Smooth muscle cell (in vitro differentiated cells): ENCODE results near the gene DVL3. TPM values are rescaled to one million over a fixed set of nuclear protein-coding genes. Genes with fewer than 3 reads are reported as not detected.

Source experiments
- DNase-seq: peaks from one replicate; lab custom pipeline; 2025; ENCODE audit not compliant: unreplicated experiment; lab: John Stamatoyannopoulos, UW
- H2AFZ ChIP-seq: fragments of 200-600 bp; sonication (generic); 2 replicates; pipeline ENCODE4 v1.6.0; 2016; ENCODE audit warnings: antibody characterized with exemption, low read depth, mild to moderate bottlenecking
- H3F3A ChIP-seq: fragments of 200-600 bp; sonication (generic); 2 replicates; pipeline ENCODE4 v1.6.0; 2017; ENCODE audit warnings: antibody characterized with exemption, low read depth
- H3K27ac ChIP-seq: fragments of 200-600 bp; sonication (generic); 2 replicates; pipeline ENCODE4 v1.5.1; 2016; ENCODE audit warnings: low read depth, mild to moderate bottlenecking
- H3K27me3 ChIP-seq: fragments of 200-600 bp; sonication (generic); 2 replicates; pipeline ENCODE4 v1.6.1; 2016; ENCODE audit warnings: low read depth, mild to moderate bottlenecking
- H3K36me3 ChIP-seq: fragments of 200-600 bp; sonication (generic); 2 replicates; pipeline ENCODE4 v1.5.1; 2016; ENCODE audit warnings: low read depth
- H3K4me1 ChIP-seq: fragments of 200-600 bp; sonication (generic); 2 replicates; pipeline ENCODE4 v1.5.1; 2016; ENCODE audit warnings: low read depth
- H3K4me2 ChIP-seq: fragments of 200-600 bp; sonication (generic); 2 replicates; pipeline ENCODE4 v1.6.0; 2016; ENCODE audit warnings: mild to moderate bottlenecking
- H3K4me3 ChIP-seq: fragments of 200-600 bp; sonication (generic); 2 replicates; pipeline ENCODE4 v1.5.1; 2016; ENCODE audit warnings: mild to moderate bottlenecking
- H3K79me2 ChIP-seq: fragments of 200-600 bp; sonication (generic); 2 replicates; pipeline ENCODE4 v1.6.0; 2016; ENCODE audit warnings: low read depth, mild to moderate bottlenecking
- H3K9ac ChIP-seq: fragments of 200-600 bp; sonication (generic); 2 replicates; pipeline ENCODE4 v1.6.0; 2016; ENCODE audit warnings: low read depth
- H3K9me3 ChIP-seq: fragments of 200-600 bp; sonication (generic); replicated peaks from 2 replicates; pipeline ENCODE4 v1.5.1; 2016; ENCODE audit warnings: low read depth
- H4K20me1 ChIP-seq: fragments of 200-600 bp; sonication (generic); 2 replicates; pipeline ENCODE4 v1.6.0; 2016; ENCODE audit warnings: low read depth
- CTCF ChIP-seq: fragments of 200-600 bp; sonication (generic); IDR thresholded peaks from 2 replicates; pipeline ENCODE4 v1.5.1; 2017; ENCODE audit warnings: borderline replicate concordance, mild to moderate bottlenecking, antibody characterized with exemption; ENCODE audit not compliant: insufficient read depth, poor library complexity, severe bottlenecking
- WGBS: methylation state at CpG from one replicate; pipeline ENCODE4 v1.1.7; 2016; ENCODE audit warnings: low lambda C conversion rate; 5-methylcytosine and 5-hydroxymethylcytosine counted together
- polyA plus RNA-seq: library from polyadenylated mRNA; unstranded; fragments of >200 nt; fragmentation: Nextera tagmentation; extraction: Ambion mirVana; gene quantifications from 2 replicates; pipeline ENCODE4 v1.2.1, GENCODE V29; 2016
- total RNA-seq: library from RNA; depleted of rRNA; stranded (reverse); fragments of >200 nt; gene quantifications from 2 replicates; pipeline ENCODE4 v1.2.3, GENCODE V29; 2014

DVL3 gene
- total and polyA plus RNA-seq, 2 experiments from 2014 or later: 42.5 to 87.7 TPM

- Histone ChIP-seq H3K9me3 (no peaks in the 10 kb centered on the region), H3K27me3 (no peaks in the 10 kb centered on the region), H2AFZ (no peak overlapping the region), H3K27ac (peak overlapping the region; percentile 89), H3K79me2 (peaks cover 65% of the 10 kb centered on the region), H3K4me3 (peak overlapping the region; percentile 32), H3K4me1 (peaks cover 12% of the 10 kb centered on the region), H3K9ac (peak overlapping the region; percentile 50), H3K4me2 (peak overlapping the region; percentile 100), H3F3A (peaks cover 49% of the 10 kb centered on the region), H4K20me1 (peaks cover 69% of the 10 kb centered on the region), H3K36me3 (peaks cover 18% of the 10 kb centered on the region)
- WGBS: 95% methylated on average over 18 of the region's 18 CpGs
- DNase-seq: no peak
- no peak for TF ChIP-seq CTCF
Measured at GRCh38 chr3:184184546-184185230, 29.5 kb downstream of the DVL3 start.

GRCh38 chr3:184185461-184186183, 30.4 kb downstream of the DVL3 start:
- H3K36me3 ChIP-seq: peaks cover 18% of the 10 kb centered on the region
- H3K4me1 ChIP-seq: peaks cover 12% of the 10 kb centered on the region
- DNase-seq: peak; percentile 99
- peak overlapping the region; percentile 94 for H3K4me3 ChIP-seq
- WGBS: 3% methylated on average over 53 of the region's 55 CpGs
- H3F3A ChIP-seq: peaks cover 41% of the 10 kb centered on the region
- TF ChIP-seq CTCF: no peak
- H3K27me3 ChIP-seq: no peaks in the 10 kb centered on the region
- H3K4me2 ChIP-seq: peak overlapping the region; percentile 100
- no peak overlapping the region for H2AFZ ChIP-seq
- no peaks in the 10 kb centered on the region for H3K9me3 ChIP-seq
- peaks cover 64% of the 10 kb centered on the region for H3K79me2 ChIP-seq
- H3K27ac ChIP-seq: peak overlapping the region; percentile 89
- peak overlapping the region; percentile 85 for H3K9ac ChIP-seq
- H4K20me1 ChIP-seq: peaks cover 69% of the 10 kb centered on the region

- H3K36me3 ChIP-seq: peaks cover 12% of the 10 kb centered on the region
Measured at GRCh38 chr3:184186184-184186901, 31.2 kb downstream of the DVL3 start, which contains the start of gene ABCF3. Gene ABCF3, plus strand, starts transcription at chr3:184186199. Its CDS starts 9 bp downstream, at chr3:184186208.

More at GRCh38 chr3:184186184-184186901, 31.2 kb downstream of the DVL3 start, which contains the start of gene ABCF3:
- H3K27me3 ChIP-seq: no peaks in the 10 kb centered on the region
- H3K9ac ChIP-seq: peak within 1 kb of the TSS; percentile 85
- H4K20me1 ChIP-seq: peaks cover 65% of the 10 kb centered on the region
- H3K9me3 ChIP-seq: no peaks in the 10 kb centered on the region
- peak within 1 kb of the TSS; percentile 89 for H3K27ac ChIP-seq
- no peak within 1 kb of the TSS for H2AFZ ChIP-seq
- H3K4me2 ChIP-seq: peak within 1 kb of the TSS; percentile 100
- TF ChIP-seq CTCF: no peak
- peaks cover 35% of the 10 kb centered on the region for H3F3A ChIP-seq
- peak within 1 kb of the TSS; percentile 94 for H3K4me3 ChIP-seq
- no peak for DNase-seq
- 2% methylated on average over 45 of the region's 45 CpGs for WGBS
- peaks cover 12% of the 10 kb centered on the region for H3K4me1 ChIP-seq
- H3K79me2 ChIP-seq: peaks cover 57% of the 10 kb centered on the region
